Endothelial cell (in vitro differentiated cells): Measurements from ENCODE around the gene CITED1. TPM values are rescaled to one million over a fixed set of nuclear protein-coding genes. Genes with fewer than 3 reads are reported as not detected.
"Not testable (repeated sequence)": the region's sequence is repeated elsewhere in the genome, so short reads cannot be mapped to it uniquely, and the experiment has no call there.

Experiments
- DNase-seq: peaks from one replicate; pipeline ENCODE4 v3.0.0; 2021; ENCODE audit warnings: low spot score
- H3K27ac Mint-ChIP-seq: one replicate; pipeline ENCODE4 v1.8.0; 2021; ENCODE audit warnings: mixed read lengths, inconsistent platforms; ENCODE audit not compliant: unreplicated experiment
- H3K27me3 Mint-ChIP-seq: one replicate; pipeline ENCODE4 v1.8.0; 2021; ENCODE audit warnings: mild to moderate bottlenecking, moderate library complexity, mixed read lengths, inconsistent platforms; ENCODE audit not compliant: unreplicated experiment
- H3K36me3 Mint-ChIP-seq: one replicate; pipeline ENCODE4 v1.8.0; 2021; ENCODE audit warnings: mild to moderate bottlenecking, low read depth, mixed read lengths, inconsistent platforms; ENCODE audit not compliant: unreplicated experiment
- H3K4me1 Mint-ChIP-seq: one replicate; pipeline ENCODE4 v1.8.0; 2021; ENCODE audit warnings: mild to moderate bottlenecking, mixed read lengths, inconsistent platforms; ENCODE audit not compliant: unreplicated experiment
- H3K4me3 Mint-ChIP-seq: one replicate; pipeline ENCODE4 v1.8.0; 2021; ENCODE audit warnings: mild to moderate bottlenecking, mixed read lengths, inconsistent platforms; ENCODE audit not compliant: unreplicated experiment
- H3K9me3 Mint-ChIP-seq: one replicate; pipeline ENCODE4 v1.8.0; 2021; ENCODE audit warnings: mixed read lengths, inconsistent platforms; ENCODE audit not compliant: unreplicated experiment
- total RNA-seq: library from RNA; stranded (reverse); fragmentation: NEBNext Ultra II Directional; extraction: Animal tissue kit (Norgen Biotek cat#: 25700); gene quantifications from one replicate; pipeline ENCODE4 v1.2.1, GENCODE V29; 2021; ENCODE audit not compliant: unreplicated experiment
- TF ChIP-seq, protein P1 (sequence below): fragments of 200-600 bp; sonication (generic); IDR thresholded peaks from one replicate; pipeline ENCODE4 v1.5.0; 2021; ENCODE audit warnings: antibody characterized with exemption; ENCODE audit not compliant: unreplicated experiment

Gene CITED1
- total RNA-seq, 1 donor from 2014 or later, result 3.2 TPM

- Mint-ChIP-seq H3K27ac (no peak overlapping the region), H3K9me3 (no peaks in the 10 kb centered on the region)
- TF ChIP-seq, protein P1, sequence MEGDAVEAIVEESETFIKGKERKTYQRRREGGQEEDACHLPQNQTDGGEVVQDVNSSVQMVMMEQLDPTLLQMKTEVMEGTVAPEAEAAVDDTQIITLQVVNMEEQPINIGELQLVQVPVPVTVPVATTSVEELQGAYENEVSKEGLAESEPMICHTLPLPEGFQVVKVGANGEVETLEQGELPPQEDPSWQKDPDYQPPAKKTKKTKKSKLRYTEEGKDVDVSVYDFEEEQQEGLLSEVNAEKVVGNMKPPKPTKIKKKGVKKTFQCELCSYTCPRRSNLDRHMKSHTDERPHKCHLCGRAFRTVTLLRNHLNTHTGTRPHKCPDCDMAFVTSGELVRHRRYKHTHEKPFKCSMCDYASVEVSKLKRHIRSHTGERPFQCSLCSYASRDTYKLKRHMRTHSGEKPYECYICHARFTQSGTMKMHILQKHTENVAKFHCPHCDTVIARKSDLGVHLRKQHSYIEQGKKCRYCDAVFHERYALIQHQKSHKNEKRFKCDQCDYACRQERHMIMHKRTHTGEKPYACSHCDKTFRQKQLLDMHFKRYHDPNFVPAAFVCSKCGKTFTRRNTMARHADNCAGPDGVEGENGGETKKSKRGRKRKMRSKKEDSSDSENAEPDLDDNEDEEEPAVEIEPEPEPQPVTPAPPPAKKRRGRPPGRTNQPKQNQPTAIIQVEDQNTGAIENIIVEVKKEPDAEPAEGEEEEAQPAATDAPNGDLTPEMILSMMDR, result no peak
Observed at GRCh38 chrX:72330131-72330530, 24.4 kb upstream of the CITED1 start.

GRCh38 chrX:72326605-72327300 lies 21.0 kb upstream of the CITED1 start:
- TF ChIP-seq, protein P1, result no peak
- H3K4me3 Mint-ChIP-seq, result no peak overlapping the region
- H3K27ac Mint-ChIP-seq, result no peak overlapping the region
- DNase-seq, result no peak
- H3K9me3 Mint-ChIP-seq, result no peaks in the 10 kb centered on the region
- peaks cover 8% of the 10 kb centered on the region for H3K36me3 Mint-ChIP-seq
- no peaks in the 10 kb centered on the region for H3K4me1 Mint-ChIP-seq
- peaks cover 1% of the 10 kb centered on the region for H3K27me3 Mint-ChIP-seq

More at GRCh38 chrX:72330131-72330530, 24.4 kb upstream of the CITED1 start:
- peaks cover 1% of the 10 kb centered on the region for H3K27me3 Mint-ChIP-seq
- H3K36me3 Mint-ChIP-seq, result peaks cover 8% of the 10 kb centered on the region
- no peak for DNase-seq
- H3K4me3 Mint-ChIP-seq, result no peak overlapping the region
- H3K4me1 Mint-ChIP-seq, result no peaks in the 10 kb centered on the region

DNA sequence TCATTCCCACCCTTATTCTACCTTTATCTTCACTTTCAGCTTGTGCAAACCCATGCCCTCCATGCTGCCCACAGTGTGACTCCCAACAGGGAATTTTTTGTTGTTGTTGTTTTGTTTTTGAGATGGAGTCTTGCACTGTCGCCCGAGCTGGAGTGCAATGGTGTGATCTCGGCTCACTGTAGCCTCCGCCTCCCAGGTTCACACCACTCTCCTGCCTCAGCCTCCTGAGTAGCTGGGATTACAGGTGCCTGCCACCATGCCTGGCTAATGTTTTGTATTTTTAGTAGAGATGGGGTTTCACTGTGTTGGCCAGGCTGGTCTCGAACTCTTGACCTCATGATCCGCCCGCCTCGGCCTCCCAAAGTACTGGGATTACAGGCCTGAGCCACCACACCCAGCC lies 13.9 kb upstream of the CITED1 start:
- H3K4me1 Mint-ChIP-seq, H3K9me3 Mint-ChIP-seq, DNase-seq, H3K36me3 Mint-ChIP-seq, H3K27ac Mint-ChIP-seq, H3K4me3 Mint-ChIP-seq, H3K27me3 Mint-ChIP-seq: not testable (repeated sequence)

DNA sequence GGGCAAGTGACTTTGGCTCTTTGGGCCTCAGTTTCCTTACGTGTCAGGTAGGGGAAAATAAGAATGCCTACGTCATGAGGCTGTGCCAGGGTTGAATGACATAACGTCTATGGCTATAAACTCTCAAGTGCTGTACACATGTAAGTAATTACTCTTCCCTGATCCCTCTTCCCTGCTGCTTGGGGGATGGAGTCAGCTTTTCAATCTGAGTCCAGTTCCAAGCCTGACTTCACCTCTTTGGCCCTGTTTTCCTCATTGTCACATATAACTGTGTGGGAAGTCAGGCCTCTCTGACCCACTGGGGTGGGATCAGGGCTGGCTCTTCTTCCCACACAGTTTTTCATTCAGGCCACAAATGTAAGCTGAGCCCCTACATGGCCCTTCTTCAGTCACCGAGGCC lies 11.4 kb upstream of the CITED1 start:
- Mint-ChIP-seq H3K4me1 (peaks cover 7% of the 10 kb centered on the region), H3K4me3 (no peak overlapping the region), H3K27me3 (peaks cover 2% of the 10 kb centered on the region), H3K36me3 (no peaks in the 10 kb centered on the region), H3K9me3 (no peaks in the 10 kb centered on the region), H3K27ac (no peak overlapping the region)
- DNase-seq, result no peak
- TF ChIP-seq, protein P1, result no peak

- Mint-ChIP-seq H3K27me3 (peaks cover 2% of the 10 kb centered on the region), H3K9me3 (no peaks in the 10 kb centered on the region), H3K27ac (no peak overlapping the region), H3K4me1 (peaks cover 7% of the 10 kb centered on the region), H3K4me3 (no peak overlapping the region), H3K36me3 (no peaks in the 10 kb centered on the region)
- TF ChIP-seq, protein P1, result no peak
- DNase-seq, result no peak
Observed at GRCh38 chrX:72316408-72317110, 10.8 kb upstream of the CITED1 start.
